NK-92 treated with Interleukin-12 subunit alpha and Interleukin-12 subunit beta, amount 100 ng/mL, for 24 hours (cell line): Measurements from ENCODE around the gene PRSS38.

Experiments used
- DNase-seq: peaks from one replicate; lab custom pipeline; 2025; lab: John Stamatoyannopoulos, UW

Gene PRSS38

DNA sequence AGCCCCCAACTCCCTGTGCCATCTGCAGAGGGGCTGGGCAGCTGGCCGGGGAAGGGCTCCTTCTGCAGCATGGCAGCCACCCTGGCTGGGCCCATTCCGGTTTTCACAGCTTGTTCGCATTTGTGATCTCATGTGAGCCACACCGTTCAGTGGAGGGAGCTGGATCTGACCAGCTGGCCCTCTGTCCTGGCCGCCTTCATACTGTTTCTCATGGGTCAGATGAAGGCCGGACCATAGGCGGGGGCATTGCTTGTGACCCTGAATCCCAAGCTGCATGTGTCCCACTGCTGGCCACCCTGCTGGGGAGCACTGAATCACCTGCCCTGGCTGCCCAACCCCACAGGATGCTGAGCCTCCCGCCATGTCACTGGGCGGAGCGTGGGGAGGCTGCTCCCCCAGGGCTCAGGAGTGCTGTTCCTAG, 36.4 kb upstream of the PRSS38 start:
- DNase-seq = no peak

DNA sequence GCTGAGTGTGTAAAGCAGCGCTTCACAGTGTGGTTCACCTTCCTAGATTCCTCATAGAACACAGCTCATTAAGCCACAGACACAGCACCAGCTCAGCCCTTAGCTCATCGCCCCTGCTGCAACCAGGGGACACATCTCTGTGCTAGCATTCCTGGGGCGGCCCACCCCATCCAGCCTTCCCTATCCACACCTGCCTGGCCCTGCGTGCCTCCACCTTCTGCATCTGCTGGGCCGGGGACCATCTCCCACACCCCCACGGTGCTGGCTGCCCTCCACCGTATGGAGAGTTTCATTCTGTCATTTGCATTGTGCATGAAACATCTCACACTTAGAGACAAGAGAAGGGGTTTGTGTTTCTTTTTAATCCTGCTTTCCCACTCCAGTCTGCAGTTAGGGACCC, 35.8 kb upstream of the PRSS38 start:
- no peak for DNase-seq

DNA sequence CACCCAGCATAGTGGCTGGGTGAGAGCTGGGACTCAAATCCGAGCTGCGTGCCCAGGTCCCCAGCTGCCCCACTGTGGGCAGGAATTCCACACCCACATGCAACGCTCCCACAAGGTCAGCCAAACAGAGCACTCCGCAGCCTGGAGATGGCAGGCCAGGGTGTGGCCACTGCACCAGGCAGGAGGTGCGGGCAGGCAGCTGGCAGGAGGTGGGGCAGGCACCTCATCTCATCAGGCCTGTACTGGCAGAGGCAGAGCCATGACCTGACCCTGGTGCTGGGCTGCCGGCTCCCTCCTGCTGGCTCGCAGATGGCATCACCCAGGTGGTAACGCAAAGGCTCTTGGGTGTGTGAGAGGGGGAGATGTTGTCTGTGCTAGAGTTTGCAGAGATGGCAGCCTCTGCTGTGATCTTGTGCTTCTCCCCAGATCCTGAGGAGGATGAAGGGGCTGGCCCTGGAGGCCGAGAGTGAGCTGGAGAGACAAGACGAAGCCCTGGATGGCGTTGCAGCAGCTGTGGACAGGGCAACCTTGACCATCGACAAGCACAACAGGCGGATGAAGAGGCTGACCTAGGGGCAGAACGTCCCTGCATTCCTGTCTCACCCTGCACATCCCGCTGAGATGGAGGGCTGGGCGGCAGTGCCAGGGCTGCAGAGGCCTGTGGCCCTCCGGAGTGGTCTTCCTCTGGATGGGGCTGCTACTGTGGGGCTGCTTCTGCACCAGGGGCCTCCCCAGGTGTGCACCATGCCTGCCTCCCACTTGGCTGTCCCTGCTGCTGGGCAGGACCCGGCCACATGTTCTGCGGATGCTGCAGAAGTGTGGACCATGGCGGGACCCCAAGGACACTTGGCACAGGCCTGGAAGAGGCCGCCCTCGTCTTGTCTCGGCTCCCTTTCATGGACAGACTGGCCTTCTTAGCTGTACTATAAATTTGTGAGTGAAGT, 35.1 kb upstream of the PRSS38 start:
- no peak for DNase-seq

DNA sequence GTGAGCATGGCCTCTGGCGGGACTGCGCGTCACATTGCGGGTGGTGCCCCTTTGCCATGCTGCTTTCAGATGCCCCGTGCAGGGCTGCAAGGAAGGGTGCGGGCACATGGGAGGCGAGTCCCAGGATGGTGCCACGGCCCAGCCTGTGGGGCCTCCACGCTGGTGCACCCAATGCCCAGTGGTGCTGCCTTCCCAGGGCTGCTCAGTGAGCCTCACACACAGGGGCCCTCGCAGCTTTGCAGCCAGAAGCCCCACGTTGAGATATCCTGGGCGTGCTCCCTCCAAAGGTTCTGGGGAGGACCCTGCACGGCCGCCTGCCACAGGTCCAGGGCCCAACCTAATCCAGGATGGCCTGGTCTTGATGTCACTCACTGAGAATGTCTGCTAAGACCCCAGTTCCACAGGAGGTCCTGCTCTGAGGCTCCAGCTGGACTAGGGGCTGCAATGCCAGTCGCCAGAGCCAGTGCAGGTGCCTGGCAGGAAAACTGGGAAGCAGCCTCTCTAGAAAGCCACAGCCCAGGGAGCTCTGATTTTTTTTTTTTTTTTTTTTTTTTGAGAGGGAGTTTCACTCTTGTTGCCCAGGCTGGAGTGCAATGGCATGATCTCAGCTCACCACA, 34.1 kb upstream of the PRSS38 start:
- no peak for DNase-seq

DNA sequence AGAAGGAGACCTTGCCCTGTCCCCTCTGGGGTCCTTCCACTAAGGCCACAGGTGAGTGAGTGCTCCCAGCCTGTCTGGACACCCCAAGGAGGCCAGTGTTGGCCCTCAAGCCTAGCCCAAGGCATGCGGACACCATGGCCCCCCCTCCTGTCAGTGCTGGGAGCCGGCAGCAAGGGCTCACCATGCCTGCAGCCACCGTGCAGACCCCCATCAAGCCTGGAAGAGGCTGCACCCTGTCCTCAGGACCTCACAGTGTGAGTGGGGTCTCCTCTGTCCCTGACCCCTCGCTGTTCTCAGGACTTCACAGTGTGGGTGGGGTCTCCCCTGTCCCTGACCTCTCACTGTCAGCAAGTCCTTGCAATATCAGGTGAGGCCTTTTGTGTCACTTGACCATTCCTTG, 33.2 kb upstream of the PRSS38 start:
- DNase-seq = no peak

DNA sequence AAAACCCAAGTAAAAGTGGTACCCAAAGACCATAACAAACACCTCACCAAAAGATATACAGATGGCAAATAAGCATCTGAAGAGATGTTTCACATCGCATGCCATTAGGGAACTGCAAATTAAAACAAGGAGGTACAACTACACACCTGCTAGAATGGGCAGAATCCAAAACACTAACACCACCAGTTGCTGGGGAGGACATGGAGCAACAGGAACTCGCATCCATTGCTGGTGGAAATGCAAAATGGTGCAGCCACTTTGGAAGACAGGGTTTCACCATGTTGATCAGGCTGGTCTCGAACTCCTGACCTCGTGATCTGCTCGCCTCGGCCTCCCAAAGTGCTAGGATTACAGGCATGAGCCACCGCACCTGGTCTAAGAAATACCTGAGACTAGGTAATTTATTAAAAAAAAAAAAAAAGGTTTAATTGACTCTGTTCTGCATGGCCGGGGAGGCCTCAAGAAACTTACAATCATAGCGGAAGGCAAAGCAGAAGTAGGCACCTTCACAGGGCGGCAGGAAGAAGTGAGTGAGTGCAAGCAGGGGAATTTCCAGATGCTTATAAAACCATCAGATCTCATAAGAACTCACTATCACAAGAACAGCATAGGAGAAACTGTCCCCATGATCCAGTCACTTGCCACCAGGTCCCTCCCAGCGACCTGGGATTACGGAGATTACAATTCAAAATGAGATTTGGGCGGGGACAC, 30.2 kb upstream of the PRSS38 start:
- no peak for DNase-seq

DNA sequence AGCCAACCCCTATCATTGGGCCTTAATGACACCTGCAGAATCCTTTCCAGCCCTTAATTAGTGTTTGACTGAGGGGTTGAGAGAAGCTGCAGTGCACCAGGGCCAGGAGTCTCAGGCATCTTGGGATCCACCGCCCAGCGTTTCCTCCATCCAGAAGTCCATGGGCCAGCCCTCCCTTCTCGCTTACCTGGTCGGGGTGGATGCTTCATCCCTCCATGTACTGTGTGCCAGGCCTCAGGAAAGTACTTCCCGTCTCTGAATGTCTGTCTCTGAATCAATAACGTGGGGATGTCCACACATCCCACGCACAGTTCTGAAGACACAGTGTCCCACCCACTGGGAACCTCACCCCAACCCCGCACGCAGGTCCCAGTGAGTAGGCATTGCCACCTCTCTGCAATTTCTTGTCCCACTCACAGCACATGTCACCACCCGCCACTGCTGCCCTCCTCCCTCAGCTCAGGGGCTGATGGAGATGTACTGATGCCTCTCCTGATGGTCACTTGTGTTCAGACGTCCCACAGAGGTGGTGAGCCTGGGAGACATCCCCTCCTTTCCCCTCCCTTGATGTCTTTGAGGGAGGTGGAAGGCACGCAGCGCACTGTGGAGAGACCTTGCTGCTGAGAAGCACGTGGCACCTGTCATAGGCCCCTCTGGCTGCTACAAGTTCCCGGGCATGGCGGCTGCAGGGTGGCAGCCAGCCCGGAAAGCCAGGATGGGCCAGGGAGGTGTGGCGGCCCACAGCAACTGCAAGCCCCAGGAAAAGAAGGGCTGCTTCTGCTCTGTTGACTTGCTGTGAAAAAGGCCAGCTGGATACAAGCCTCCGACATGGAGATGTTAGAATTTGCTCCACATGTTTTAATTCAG, 29.4 kb upstream of the PRSS38 start:
- no peak for DNase-seq

DNA sequence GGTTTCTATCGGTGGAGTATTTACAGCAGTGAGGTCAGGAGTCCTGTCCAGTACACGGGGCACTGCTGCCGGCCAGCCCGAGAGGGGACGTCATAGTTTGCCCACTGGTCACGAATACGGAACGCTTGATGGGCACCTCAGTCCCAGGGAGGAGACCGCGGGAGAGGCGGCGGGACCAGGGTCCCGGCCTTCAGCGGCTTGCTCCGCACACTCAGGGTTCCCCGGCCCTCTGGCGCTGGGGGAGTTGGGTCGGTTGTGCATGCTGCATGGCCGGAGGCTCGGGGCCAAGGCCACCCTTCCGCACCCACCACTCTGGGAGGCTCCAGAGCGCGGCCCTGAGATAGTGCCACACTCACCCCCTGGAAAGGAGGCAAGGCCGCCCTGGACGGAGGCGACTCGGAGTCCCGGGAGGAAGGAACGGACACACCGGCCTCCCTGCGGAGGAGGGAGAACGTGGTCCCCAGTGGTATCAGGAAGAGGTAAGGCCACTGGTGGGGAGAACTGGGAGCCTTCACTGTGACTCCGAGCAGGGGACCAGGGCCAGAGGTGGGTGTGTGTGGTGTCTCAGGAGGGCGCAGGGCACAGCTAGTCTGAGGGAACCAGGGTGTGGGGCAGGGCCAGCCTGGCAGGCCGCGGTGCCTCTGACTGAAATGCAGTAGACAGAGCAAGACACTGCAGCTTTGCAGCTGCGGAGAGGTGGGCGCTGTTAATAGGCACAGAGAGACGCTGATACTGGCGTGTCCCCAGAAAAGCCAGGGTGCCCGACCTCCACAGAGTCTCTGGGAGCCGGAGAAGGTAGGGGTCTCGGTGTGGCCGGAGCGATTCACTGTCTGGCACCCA, 28.6 kb upstream of the PRSS38 start:
- DNase-seq = no peak

DNA sequence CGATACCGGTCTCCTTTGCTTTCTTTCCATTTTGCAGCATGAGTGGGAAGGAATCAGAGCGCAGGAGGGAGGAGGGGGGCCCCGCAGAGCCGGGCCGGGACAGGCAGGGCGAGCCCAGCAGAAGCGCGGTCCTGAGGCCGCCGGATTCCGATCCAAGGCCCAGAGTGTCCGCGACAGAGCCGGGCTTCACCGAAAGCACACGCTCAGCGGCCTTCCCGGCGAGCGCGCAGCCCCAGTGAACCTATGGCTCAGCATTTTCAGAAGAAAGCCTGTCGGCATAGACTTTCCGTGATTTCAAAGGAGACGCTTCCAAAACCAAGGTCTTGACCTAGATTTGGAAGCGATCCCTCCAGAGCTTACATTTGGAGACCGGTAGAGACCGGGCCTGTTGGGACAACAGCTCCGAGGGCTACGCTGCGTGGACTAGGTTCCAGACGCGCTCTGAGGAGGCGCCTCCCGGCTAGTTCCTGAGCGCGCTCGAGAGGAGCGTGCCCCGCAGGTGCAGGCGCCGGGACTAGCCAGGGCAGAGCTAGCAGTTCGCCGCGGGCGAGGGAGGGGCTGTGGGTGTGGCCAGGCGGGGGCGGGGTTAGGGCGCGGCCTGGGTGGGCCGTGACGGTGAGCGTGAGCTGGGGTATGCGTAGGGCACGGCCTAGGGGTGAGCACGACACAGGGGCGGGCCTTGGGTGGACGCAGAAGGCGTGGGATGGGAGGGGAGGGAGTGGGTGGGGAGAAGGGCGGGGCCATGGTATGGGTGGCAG, 27.8 kb upstream of the PRSS38 start:
- DNase-seq = no peak

DNA sequence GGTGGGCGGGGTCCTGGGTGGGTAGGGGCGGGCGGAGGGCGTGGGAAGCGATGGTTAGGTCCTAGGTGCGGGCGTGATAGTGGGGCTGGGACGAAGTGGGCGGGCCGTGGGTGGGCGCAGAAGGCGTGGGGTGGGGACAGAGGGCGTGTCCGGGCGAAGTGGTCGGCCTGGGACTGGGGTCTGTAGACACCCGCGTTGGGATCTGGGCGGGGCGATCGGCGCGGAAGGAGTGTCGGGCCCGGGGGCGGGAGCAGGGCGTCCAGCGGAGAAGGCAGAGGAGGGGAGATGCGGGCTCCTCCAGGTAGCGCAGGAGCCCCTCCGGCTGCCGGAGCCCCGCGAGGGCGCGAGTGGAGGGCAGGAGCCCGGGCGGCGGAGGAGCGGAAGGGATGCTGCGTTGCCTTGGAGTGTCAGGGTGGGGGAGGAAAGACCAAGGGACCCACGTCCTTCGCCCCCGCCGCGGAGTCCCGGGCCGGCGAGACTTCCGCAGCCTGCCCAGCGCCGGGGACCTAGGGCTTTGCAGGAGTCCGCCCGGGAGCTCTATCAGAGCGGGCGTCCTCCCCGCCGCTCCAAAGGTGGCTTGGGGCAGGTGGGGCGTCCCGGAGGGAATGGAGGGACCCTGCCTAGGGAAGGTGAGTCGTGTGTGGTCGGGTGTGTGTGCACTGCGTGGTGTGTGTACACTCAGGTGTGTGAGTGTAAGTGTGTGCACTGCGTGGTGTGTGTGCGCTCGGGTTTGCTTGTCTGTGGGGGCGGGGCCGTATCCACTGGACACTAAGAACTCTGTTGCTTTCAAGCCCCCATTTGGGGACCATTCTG, 27.0 kb upstream of the PRSS38 start:
- no peak for DNase-seq

DNA sequence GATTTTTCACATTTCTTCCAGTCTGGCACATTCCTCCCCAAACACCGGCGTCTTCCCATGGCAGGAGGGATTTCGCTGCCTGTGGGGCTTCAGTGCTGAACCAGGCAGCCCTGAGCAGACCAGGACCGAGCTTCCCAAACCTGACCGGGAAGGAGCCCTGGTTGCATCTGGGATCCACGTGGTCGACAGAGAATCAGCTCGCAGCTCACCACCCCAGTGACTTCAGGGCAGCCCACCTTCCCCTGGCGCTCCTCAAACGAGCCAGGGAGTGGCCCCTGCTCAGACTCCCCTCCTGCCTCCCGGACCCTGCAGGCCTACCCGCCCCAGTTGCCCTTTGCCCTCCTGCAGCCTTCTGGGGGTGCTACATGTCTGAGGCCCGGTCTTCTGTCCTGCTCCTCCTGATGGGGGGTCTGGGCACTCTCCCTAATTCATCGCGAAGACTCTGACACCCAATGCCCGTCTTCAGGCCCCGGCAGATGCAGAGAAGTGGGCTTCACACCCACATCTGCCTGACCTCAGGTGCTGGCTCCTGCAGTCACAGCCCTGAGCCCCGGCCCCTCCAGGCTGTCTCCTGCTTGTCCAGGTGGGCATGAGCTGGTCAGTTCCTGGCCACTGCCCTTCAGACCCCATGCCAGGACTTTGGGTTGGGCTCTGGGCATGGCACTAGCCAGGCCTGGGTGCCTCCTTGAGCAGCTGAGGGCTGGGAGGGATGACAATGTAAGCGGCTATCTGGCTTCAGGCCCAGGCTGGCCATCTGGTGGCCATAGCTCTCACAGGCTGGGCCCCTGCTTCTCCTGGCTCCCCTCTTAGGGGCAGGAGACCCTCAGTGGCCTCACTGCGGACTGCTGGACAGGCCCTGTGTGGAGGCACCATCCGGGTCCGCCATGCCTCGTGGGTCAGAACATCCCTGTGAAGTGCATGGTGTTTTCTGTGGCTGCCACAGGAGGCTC, 26.1 kb upstream of the PRSS38 start:
- DNase-seq = no peak

DNA sequence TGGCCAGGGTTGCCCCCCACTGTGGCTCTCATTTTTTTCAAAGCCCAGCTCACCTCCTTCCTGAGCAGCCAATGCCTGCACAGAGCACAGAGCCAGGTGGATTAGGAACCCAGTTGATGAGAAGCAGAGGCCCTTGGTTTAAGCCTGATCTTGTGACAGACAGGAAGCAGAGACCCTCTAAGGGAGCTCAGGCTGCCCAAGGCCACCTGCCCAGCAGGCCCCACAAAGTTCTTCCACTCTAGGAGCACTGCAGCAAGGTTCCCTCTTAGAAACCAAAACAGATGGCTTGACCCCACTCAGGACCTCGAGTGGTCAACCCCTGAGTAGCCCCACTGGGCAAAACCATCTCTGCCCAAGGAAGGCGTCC, 25.5 kb upstream of the PRSS38 start:
- no peak for DNase-seq

DNA sequence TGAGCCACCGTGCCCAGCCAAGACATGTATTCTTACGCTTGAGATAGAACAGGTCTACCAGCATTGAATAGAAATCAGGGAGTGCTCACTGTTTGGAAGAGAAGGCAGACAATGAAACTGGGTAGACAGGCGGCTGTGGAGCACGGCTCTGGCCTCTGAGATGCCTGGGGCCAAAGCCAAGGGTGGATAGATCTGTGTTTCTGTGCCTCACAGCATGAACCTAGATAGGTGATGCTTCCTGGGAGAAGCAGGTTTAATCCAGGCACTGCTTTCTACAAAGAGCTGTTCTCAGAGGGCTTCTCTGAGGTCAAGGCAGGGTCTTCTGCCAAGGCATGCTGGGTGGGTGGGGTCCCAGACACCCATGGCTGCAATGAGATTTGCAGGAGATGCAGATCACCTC, 24.6 kb upstream of the PRSS38 start:
- no peak for DNase-seq

DNA sequence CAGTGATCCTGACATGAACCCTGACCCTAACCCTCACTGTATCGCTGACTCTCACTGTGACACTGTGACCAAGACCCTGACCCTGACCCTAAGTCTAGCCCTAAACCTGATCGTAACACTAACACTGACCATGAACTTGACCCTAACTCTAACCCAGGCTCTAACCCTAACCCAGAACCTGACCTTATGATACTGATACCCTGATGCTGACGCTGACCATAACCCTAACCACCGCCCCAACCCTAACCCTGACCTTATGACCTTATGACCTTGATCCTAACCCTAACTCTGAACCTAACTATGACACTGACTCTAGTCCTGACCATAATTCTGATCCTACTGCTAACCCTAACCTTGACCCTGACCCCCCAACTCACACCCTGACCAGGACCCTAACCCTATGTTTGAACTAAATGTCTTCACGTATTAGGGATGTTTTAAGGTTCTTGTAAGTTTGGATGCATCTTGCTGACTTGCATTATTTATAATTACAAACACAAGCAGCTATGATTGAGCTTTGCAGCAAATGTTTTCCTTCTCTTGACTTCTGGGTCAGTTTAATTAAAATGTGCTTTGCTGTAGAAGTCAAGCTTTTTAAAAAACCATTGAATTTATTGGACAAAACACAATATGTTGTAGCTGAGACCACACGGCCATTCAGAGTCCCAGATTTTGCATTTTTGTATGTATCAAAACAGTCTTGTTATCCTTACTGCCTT, 23.9 kb upstream of the PRSS38 start:
- no peak for DNase-seq

DNA sequence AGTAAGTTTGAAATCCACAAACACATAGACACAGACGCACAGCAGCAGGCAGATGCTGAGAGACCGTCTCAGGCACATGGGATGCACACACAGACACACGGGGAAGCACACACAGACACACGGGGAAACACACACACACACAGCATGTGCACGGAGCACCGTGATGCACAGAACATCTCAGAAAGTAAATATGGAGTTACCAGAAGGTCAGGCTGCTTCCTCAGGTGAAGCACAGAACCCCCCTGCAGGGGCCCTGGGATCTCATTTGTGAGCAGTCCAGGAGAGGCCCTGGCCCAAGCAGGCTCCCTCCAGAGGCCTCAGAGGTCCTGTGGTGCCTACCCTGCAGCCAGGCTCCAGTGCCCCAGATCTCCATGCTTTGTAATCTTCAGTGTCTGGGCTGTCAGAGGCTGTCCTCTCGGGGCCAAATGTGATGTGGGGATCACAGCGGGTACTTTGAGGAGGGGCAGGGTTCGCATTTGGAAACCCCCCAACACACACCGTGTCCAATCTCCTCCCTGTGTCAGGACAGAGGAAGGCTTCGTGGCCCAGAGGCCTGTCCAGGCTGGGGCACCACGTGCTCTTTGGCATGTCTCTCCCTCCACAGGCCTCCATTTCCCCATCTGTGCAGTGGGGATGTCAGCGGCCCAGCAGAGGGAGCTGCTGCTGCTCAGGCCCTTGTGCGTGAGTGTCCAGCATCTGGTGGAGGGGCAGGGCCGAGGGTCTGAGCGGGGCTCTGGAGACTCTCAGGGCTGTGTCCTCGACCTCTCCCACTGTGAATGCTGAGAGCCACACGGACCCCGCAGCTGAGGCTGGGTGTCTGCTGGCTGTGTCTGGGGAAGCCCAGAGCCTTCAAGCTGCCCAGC, 23.0 kb upstream of the PRSS38 start:
- DNase-seq = no peak

DNA sequence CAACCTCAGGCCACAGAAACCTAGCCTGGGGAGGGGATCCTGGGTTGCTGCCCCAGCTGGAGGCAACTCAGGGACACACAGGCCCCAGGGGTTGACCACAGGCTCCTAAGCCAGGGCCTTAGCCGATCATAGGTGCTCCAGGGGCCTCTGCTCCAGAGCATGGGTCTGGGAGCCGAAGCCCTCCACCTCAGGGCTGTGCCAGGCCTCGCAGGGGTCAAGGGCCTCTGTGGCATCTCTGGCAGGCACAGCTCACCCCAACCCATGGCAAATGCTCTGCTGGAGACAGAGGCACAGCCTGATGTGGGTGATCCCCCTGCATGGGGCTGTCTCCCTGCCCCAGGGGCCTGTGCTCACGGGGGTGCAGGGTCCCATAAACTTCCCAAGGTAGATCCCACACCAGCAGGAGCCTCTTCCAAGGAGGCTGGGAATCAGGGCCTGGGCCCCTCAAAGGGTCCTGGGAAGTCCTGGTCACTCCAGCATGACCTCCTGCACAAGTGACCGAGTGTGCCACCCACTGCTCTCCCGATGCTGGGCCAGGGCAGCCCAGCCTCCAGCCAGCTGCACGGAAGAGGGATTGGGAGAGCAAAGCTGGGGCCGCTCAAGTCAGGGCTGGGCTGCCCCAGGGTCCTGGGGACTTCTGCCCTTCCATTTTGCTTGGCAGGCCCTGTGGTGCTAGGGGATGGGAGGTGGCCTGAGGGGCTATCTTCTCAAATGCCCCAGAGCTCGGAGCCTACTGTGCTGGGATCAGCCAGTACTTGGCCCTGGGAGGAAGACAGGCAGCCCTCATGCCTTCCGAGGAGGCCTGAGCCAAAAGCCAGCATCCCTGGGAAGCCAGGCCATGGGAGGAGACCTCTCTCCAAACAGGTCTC, 22.2 kb upstream of the PRSS38 start:
- no peak for DNase-seq
